HG02870 (cell line): ENCODE data around the gene C5orf22.
"Not testable (repeated sequence)": the region's sequence is repeated elsewhere in the genome, so short reads cannot be mapped to it uniquely, and the experiment has no call there.

Experiments used
- ATAC-seq: cut with Tn5 transposase; IDR thresholded peaks from one replicate; pipeline ENCODE4 v1.9.1; 2021; ENCODE audit warnings: mild to moderate bottlenecking, moderate library complexity; ENCODE audit not compliant: unreplicated experiment

The C5orf22 gene

DNA sequence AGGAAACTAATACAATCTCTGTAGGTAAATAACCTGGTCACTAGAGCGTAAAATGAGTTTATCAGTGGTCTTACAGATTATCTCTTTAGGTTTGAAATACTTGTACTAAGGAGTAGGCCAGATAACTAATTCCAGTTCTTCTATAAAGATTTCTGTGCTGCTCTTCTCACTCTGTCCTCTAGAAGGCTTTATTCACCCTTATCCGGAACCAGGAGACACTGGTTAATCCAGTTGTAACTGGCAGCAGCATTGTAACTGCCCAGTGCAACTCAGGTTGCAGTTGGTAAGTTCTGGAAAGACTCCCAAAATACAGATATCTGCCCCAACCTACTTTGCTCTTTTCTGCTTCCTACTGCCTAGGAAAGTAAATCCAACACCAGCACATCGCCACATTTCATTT lies 19.8 kb downstream of the C5orf22 start:
- no peak for ATAC-seq

DNA sequence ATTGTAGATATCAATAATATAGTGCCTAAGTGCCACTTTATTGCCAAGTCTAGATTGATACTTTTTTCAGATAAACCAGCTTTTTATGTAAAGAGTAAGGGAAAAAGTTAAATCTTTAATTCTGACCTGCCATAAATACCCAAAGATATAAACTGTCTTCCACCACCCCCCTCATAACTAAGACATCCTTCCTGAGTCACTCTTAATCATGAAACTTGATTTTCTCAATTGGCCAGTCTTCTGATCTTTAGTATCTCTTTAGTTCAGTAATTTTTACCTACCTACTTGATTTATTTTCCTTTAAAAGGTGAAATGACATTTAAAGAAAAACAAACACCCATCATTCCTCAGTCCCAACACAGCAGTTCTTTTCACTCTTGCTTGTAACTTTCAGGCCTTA lies 21.8 kb downstream of the C5orf22 start:
- ATAC-seq, result no peak

DNA sequence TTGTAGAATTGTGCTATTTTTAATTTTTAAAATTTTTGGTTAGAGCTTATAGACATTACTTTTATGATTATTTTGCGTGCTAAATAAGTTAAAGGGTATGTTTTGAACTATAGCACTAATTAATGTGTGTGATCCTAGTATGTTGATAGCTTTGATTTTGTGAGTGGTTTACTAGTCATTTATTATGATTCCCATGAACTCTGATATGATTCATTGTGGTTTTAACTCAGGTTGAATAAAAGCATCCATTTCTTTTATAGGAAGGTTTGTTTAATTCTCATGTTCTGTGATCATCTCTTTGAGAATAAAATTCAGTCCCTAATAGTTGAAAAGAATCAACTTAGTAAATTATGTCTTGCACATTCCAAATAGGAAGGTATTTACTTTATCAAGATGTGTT lies 22.5 kb downstream of the C5orf22 start:
- ATAC-seq, result no peak

DNA sequence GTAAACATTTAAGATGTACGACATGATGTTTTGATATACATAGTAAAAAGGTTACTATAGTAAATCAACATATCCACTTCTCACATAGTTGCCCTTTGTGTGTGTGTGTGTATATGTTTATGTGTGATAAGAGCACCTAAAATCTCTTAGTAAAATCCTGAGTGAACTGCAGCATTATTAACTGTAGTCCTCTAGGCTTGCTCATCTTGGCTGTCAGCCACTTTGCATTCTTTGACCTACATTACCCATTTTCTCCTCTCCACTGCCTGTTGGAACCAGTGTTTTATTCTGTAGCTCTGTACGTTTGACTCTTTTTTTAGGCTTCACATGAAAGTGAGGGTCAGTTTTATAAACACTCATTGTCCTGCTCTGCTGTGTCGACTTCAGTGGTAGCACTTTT lies 24.4 kb downstream of the C5orf22 start:
- ATAC-seq, result no peak

DNA sequence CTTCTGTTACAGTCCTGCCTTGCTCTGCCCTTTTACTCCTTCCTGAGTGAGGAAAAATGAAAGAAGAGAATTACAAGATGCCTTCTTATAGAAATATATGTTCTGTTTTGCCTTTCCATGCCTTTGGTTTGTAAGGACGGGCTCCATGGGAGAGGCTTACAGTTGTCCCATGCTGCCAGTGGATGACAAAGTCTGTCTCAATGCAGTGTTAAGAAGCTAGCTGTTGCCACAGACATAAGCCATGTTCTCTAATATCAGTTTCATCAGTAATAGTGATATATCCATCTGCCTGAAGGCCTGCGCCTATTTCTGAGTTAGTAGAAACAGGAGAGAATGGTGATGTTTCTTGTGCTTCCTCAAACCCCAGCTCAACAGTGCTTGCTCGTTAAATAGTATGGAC lies 27.8 kb downstream of the C5orf22 start:
- ATAC-seq, result no peak

DNA sequence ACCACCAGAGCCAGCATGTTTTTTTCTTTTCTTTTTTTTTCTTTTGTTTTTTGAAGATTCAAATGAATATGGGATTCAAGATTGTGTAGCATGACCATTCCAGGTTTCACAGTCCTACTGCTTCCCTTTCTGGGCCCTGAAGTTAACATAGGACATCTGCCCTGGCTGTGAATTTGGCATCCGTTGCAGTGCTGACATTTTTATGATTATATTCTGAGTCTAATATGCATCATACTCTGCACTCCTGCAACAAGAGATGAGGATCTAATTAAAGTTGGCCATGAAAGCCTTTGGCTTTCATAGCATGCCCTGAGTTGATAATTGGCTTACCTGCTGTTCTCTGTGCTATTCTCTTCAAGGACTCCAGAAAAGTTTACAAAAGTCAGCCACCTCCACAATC lies 29.8 kb downstream of the C5orf22 start:
- ATAC-seq, result no peak

DNA sequence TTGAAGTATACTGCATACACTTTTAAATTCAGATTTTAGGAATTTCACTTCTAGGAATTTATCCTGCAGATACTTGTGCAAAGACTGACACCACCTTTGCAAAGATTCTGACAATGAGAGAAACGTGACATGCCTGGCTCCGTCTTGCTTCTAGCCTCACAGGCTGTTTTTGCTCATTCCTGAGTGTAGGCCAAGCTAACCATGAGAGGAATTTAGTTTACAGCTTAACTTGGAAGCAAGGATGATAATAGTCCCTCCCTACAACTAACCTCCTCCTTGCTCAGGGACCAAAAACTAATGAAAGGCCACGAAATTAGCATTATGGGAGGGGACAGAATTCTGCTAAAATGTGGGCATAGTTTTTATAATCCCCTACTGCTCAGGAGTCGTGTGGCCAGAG lies 31.1 kb downstream of the C5orf22 start:
- ATAC-seq, result no peak

DNA sequence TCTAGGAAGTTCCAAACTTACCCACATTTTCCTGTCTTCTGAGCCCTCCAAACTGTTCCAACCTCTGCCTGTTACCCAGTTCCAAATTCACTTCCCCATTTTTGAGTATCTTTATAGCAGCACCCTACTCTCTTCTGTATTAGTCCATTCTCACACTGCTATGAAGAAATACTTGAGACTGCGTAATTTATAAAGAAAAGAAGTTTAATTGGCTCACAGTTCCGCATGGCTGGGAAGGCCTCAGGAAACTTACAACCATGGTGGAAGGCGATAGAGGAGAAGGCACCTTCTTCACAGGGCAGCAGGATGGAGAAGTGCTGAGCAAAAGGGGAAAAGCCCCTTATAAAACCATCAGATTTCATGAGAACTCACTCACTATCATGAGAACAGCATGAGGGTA lies 34.3 kb downstream of the C5orf22 start:
- ATAC-seq, result not testable (repeated sequence)

DNA sequence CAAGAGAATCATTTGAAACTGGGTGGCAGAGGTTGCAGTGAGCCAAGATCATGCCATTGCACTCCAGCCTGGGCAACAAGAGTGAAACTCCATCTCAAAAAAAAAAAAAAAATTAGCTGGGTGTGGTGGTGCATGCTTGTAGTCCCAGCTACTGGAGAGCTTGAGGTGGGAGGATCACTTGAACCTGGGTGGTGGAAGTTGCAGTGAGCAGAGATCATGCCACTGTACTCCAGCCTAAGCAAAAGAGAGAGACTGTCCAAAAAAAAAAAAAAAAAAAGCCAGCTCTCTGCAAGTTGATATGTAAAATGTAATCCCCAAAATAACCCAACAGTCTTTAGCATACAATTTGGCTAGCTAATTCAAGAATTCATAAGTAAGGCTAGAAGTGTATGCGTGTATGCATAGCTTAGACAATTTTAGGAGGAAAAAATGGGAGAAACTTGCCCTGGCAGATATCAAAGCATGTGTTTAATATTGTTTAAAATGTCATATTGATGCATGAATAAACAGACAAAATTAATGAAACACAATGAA lies 36.3 kb downstream of the C5orf22 start:
- no peak for ATAC-seq

DNA sequence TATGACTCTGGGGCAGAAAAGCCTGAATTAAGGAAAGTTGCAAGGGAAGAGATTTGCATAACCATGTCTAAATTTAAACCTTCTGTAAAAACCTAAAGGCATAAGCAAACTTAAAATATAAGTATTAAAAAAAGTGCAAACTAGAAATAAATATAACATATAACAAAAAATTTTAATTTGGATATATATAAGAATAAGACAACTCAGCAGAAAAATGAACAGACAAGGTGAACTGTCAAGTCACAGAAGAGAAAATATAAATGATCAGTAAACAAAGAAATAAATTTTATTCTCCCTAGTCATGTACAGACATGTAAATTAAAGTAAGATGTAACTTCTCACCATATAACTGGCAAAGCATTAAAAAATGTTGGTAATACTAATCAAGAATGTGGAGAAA lies 37.0 kb downstream of the C5orf22 start:
- no peak for ATAC-seq

DNA sequence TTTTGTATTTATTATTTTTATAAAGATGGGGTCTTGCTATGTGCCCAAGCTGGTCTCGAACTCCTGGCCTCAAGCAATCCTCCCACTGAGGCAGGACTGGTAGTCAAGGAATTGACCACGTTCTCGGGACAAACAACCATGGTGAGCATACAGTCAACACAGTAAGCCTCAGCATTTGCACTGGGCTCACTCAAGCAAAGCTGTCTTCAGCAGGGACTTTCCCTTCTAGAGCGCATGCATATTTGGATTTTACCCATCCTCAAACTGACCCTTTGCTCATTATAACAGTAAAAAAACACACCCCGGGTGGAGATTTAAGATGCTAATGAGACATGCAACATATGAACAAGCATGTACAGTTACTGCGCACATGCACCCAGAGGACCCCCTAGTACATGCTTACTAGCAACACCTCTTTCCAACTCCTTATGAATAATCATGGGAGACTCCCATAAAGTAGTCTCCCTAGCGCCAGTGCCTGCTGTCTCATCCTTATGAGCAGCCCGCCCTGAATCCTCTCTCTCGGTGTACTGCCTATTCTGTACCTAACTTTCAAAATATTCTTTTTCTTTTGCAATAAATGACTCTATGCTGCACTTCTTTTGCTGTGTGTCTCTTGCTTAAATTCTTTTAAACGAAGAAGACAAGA lies 41.5 kb downstream of the C5orf22 start:
- ATAC-seq, result peak; percentile 99

DNA sequence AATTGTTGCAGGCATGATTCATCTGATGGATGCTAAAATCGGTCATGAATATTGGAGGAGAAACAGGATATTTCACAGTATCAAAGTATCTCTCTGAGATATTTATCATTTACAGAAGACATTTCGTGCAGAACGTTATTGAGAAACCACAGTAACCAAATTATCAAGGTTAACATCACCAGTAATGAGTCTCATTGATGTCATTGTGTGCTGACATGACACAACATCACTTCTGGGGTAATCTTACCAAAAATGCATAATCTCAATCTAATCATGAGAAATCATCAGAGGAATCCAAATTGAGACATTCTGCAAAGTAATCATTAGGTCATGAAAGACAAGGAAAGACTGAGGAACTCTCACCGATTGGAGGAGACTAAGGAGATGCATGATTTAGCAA lies 42.7 kb downstream of the C5orf22 start:
- ATAC-seq, result no peak

DNA sequence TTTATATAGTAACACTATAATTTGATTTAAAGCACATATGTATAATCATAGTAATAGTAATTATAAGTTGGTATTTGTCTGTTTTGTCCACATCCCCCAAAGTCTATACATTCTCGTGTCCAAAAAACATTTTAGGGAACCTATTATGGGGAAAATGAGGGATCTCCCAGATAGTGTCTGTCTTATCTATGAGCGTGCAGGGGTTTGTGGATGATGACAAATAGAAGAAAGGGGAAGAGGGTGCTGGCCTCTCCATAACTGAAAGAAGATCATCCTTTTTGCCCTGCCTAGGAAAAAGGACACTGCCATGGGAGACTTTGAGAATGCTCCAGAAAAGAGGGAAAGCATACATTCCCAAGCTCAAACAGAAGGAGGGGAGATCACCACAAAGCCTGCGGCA lies 45.3 kb downstream of the C5orf22 start:
- no peak for ATAC-seq

DNA sequence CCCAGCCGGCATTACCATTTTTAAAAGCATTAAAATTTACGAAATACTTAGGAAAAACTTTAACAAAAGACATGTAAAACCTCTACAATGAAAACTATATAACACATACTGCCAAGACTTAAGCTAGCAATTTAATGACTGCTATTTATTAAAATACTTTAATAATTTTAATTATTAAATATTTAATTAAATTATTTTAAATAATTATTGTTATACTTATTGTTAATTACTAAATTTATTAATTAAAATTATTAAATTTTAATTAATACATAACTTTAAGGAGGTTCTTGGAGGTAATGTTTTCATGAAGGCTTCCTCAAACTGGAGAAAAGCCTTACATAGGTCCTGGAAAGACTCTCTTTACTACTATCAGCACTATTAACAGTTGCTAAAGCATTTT lies 47.5 kb downstream of the C5orf22 start:
- ATAC-seq, result no peak

DNA sequence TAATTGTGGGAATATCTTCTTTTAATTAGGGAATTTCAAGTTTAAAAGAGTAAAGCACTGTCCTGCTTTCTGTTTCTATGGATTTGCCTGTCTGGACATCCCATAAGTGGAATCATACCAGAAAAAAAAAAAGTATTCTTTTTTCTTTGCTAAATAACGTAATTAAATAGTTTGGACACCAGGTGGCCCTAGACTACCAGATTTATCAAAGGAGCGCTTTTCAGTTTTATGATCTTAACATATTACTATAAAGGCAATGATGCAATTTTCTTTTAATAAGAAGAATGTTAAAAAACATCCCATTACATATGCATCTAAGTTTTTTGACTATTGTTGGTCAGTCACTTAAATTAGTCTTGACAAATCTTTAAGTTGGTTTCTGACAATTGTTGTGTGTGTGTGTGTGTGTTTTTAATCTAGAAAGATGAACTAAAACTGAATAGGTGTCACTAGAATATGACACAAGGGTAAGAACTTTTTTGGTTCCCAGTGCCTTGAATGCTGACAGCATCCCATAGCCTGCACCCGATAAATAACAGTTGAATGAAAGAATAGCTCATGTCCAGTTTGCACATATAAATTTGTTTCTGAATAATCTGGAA lies 49.5 kb downstream of the C5orf22 start:
- no peak for ATAC-seq

DNA sequence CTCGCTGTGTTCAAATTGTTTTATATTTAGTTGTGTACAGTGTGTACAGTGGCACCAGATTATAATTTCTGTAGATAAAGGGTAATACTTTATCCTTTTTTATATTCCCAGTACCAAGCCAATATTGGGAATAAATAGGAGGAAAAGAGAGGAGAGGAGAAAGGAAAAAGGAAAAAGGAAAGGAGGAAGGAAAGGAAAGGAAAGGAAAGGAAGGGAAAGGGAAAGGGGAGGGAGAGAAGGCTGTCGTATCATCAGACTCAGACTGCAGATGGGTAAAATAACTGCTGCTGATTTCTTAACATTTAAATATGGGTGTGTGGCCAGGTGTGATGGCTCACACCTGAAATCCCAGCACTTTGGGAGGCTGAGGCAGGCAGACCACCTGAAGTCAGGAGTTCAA lies 51.0 kb downstream of the C5orf22 start:
- no peak for ATAC-seq

DNA sequence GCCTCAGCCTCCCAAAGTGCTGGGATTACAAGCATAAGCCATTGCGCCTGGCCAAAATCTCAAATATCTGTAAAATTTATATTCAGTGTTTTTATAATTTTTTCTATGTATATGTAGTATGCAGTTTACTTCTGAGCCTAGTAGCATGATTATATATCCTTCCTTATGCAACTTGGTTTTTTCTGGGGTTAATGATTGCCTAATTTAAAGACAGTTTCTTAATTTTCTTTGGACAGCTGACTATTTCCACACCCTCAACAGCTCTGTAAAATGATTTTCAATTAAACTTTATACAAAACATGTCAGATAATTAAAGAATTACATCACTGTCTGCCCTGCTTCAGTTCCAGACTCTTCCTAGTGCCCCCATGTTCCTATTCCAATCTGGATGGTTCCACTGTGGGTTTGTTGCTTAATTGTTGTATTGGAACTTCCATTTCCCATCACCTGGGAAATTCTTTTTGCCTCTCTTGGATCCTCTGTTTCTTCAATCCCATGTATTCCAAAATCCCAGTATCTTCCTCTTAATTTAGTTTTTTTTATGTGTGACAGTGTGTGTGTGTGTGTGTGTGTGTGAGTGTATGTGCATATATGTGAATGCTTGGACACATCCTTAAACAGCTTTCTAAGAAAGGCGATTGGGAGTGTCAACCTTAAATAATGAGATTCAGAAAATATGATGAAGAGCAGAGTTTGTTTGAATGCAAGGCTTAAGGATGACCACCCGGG lies 53.2 kb downstream of the C5orf22 start:
- no peak for ATAC-seq

DNA sequence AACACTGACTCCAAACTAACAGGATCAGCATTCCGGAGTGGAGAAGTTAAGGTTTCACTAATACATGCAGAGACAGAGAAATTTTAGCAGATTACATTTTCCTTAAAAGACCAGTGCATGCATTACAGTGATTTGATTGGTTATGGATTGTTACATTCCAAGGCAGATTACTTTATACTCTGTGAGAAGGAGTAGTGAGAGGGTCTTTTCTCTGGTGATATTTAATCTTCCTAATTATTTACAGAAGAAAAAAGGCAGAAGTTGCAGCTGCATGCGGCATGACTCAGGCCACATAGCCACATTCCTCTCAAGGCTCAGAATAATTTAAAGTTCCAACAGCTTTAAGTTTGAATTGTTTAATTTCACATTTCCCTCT lies 53.8 kb downstream of the C5orf22 start:
- ATAC-seq, result no peak

DNA sequence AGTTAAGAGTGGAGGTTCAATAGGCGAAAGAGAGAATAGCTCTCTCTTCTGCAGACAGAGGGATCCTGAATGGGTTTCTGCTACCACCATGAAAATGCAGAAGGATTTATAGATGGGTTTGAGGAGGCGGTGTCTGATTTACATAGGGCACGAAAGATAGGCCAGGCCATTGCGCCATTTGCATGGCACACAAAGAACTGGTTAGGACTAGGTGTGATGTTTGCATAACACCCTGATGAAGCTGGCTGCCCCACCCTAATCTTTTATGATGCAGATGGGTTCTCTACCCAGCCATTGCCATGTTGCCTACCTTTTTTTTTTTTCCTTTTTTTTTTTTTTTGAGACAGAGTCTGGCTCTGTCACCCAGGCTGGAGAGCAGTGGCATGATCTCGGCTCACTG lies 55.4 kb downstream of the C5orf22 start:
- ATAC-seq, result no peak

DNA sequence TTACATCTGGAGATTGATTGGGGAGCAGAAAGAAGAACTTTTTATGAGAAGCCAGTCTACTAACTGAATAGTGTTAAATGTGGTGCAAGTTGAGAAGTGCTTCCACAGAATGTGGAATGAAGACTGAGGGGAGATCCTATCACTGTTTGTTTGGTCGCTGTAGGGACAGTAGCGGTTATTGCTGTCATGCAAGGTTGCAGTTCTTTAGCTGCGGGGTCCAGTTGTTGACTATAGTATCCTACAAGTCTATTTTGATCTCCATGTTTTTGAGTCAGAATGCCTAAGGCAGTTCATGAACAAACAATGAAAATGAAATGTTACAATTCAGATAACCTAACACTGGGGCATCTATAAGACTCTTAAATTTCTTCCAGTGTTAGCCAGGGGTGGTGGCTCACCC lies 61.6 kb downstream of the C5orf22 start:
- no peak for ATAC-seq

DNA sequence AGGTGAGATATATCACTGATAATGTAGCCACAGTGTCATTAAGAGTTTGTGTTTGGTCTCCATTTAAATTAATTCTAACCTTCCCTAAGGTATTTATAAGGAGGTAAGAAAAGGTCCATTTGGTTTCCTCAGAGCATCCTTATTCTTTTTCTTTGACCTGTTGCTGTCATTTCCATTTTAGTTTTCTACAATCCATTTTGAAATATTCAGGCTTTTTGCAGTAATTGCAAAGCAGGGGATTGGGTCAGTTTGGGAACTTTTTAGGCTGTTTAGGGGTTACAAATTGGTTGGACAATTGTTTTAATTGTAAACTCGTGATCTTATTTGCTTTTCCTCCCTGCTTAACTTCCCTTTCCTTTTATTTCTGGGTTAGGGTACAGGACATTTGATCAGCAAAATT lies 64.3 kb downstream of the C5orf22 start:
- ATAC-seq, result no peak
